NCI-H345 treated with DMSO at 0.1 percent for 48 hours (cell line): ENCODE results near the gene RAX2.

Source experiments
- DNase-seq: peaks from one replicate; lab custom pipeline; 2025; ENCODE audit not compliant: unreplicated experiment; lab: John Stamatoyannopoulos, UW

Gene RAX2

GRCh38 chr19:3733549-3734309, 38.3 kb downstream of the RAX2 start:
- DNase-seq: no peak

DNA sequence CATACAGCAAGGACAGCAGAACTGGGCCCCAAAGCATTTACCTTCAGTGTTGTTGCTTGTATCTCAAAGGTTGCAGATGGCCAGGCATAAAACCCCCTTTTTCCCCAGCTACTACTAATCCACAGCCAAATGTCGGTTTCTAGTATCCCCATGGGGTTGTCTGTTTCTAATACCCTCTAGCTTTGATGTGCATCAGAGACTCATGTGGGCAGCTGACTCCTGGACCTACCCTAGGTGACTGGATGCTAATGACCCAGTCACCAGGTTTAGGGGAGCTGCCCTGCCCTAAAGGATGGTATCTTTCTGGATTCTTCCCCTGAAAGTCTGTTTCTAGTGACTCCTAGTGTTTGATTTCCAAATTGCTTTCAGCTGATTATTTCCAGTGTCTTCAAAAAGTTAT, 39.9 kb downstream of the RAX2 start:
- no peak for DNase-seq

DNA sequence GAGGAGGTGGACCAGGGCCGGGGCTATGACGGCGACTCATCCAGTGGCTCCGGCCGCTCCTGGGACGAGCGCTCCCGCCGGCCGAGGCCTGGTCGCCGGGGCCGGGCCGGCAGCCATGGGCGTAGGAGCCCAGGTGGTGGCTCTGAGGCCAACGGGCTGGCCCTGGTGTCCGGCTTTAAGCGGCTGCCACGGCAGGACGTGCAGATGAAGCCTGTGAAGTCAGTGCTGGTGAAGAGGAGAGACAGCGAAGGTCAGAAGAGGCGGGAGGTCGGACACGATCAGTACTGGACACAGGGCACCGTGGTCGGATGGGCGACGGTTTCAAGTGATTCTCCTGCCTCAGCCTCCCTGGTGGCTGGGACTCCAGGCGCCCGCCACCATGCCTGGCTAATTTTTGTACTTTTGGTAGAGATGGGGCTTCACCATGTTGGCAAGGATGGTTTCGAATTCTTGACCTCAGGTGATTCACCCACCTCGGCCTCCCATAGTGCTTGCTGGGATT, 41.5 kb downstream of the RAX2 start:
- DNase-seq: no peak

- peak; percentile 54 for DNase-seq
These were observed 46.3 kb downstream of the RAX2 start for GRCh38 chr19:3725640-3726310.

- DNase-seq: no peak
These were observed 46.9 kb downstream of the RAX2 start for GRCh38 chr19:3725121-3725520.

- no peak for DNase-seq
These were observed 48.1 kb downstream of the RAX2 start for GRCh38 chr19:3723883-3724282.

GRCh38 chr19:3723110-3723488, 48.9 kb downstream of the RAX2 start:
- no peak for DNase-seq

DNA sequence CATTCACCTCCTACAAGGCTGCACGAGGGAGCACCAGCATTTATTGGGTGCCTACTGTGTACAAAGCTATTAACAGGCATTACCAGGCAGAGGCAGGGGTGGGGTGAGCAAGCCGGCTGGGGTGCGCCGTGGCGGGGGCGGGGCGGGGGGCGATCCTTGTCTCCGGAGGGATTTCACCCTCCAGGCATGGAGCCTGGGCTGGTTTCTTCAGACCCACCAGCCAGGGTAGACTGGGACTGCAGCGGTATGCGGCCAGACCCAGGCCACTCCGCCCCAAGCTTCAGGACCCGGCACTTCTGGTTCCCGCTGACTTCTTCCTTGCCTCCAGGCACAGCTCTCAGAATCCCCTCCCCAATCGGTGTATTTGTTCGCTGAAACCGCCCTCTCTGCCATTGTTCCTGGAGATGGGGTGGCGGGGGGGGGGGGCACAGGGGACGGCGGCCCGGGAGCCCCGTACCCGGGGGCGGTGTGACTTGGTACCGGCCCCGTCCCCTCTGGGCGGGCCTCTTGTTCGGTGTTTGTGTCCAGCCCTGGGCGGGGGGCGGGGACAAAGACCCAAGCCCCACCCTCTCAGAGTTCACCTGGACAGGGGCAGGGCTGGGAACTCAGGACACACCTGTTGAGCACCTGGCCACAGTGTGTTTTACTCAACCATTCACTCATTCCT, 49.5 kb downstream of the RAX2 start:
- no peak for DNase-seq

GRCh38 chr19:3721887-3722442, 50.1 kb downstream of the RAX2 start:
- no peak for DNase-seq

DNA sequence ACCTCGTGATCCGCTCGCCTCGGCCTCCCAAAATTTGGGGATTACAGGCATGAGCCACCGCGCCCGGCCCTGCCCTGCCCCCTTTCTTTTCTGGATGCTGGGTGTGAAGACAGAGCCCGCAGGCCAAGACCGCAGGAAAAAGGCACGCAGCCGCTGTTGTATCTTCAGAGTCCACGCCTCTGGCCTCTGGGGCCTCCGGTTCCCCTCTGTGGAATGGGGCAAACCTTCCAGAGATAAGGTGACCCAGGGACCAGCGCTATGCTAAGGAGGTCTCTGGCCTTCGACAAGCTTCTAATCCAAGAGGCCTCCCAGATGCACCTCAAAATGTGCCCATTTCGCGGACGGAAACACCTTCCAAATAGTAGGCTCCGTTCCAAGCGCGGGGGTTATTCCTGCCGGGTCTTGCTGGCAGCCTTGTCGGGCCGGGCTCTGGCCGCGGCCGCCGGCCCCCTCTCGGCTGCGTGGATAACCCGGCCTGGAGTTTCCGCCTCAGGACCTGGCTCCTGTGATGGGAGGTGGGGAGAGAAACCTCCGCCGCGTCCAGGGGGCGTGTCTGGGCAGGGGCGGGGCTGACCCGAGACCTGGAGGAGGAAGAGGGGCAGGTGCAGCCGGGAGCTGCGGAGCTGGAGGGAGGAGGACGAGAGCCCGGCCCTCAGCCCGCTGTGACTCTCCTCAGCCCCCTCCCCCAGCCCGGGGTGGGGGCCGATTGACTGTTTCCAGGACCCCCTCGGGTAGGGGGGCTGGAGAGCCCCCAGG, 50.7 kb downstream of the RAX2 start:
- DNase-seq: peak; percentile 79

- no peak for DNase-seq
These were observed 51.6 kb downstream of the RAX2 start for GRCh38 chr19:3720349-3720917.

GRCh38 chr19:3719868-3720267, 52.2 kb downstream of the RAX2 start:
- no peak for DNase-seq
